GM21529 (cell line): ENCODE data around the gene ATG2B.

Source experiments
- ATAC-seq: cut with Tn5 transposase; IDR thresholded peaks from one replicate; pipeline ENCODE4 v1.9.1; 2021; ENCODE audit not compliant: unreplicated experiment

The ATG2B gene

GRCh38 chr14:96274122-96274521 is 89.0 kb downstream of the ATG2B start:
- no peak for ATAC-seq

- no peak for ATAC-seq
Measured at GRCh38 chr14:96273629-96274028, 89.5 kb downstream of the ATG2B start.

GRCh38 chr14:96272777-96273473 is 90.2 kb downstream of the ATG2B start:
- ATAC-seq: no peak

- ATAC-seq: no peak
Measured at GRCh38 chr14:96271421-96271762, 91.7 kb downstream of the ATG2B start.

GRCh38 chr14:96270565-96271420 is 92.3 kb downstream of the ATG2B start:
- no peak for ATAC-seq

- ATAC-seq: no peak
Measured at GRCh38 chr14:96269359-96269710, 93.8 kb downstream of the ATG2B start.

- ATAC-seq: no peak
Measured at GRCh38 chr14:96268431-96269358, 94.4 kb downstream of the ATG2B start.

GRCh38 chr14:96267916-96268315 is 95.2 kb downstream of the ATG2B start:
- ATAC-seq: no peak

GRCh38 chr14:96267336-96267735 is 95.8 kb downstream of the ATG2B start:
- ATAC-seq: no peak

GRCh38 chr14:96265383-96266095 is 97.6 kb downstream of the ATG2B start:
- ATAC-seq: no peak

- no peak for ATAC-seq
Measured at GRCh38 chr14:96264853-96265252, 98.3 kb downstream of the ATG2B start.

- no peak for ATAC-seq
Measured at GRCh38 chr14:96264200-96264553, 99.0 kb downstream of the ATG2B start.

GRCh38 chr14:96263347-96264199 is 99.6 kb downstream of the ATG2B start:
- ATAC-seq: no peak

- no peak for ATAC-seq
Measured at GRCh38 chr14:96261772-96262655, 101.1 kb downstream of the ATG2B start.

- ATAC-seq: no peak
Measured at GRCh38 chr14:96261053-96261452, 102.1 kb downstream of the ATG2B start.

GRCh38 chr14:96260341-96260821 is 102.8 kb downstream of the ATG2B start:
- no peak for ATAC-seq

- no peak for ATAC-seq
Measured at GRCh38 chr14:96257900-96258299, 105.2 kb downstream of the ATG2B start.

- ATAC-seq: no peak
Measured at GRCh38 chr14:96257056-96257455, 106.1 kb downstream of the ATG2B start.

- ATAC-seq: no peak
Measured at GRCh38 chr14:96256407-96256806, 106.7 kb downstream of the ATG2B start.
